PFSK-1 (cell line): Measurements from ENCODE around the gene OPA1.

Experiments used
- POLR2AphosphoS5 ChIP-seq: IDR thresholded peaks from 2 replicates; pipeline ENCODE4 v1.6.1; 2012; ENCODE audit warnings: low read depth, mild to moderate bottlenecking, control low read depth, low read length, moderate library complexity
- REST ChIP-seq, 2 experiments: IDR thresholded peaks; 2 replicates each; pipeline versions ENCODE4 v1.6.1 to v1.8.0; 2011 to 2012; ENCODE audit warnings: low read depth in 2 of 2, low read length in 2 of 2, control low read depth in 1 of 2, inconsistent platforms in 1 of 2, mild to moderate bottlenecking in 1 of 2, moderate library complexity in 1 of 2; ENCODE audit not compliant: insufficient read depth in 1 of 2

GRCh38 chr3:193656445-193656844, 63.4 kb downstream of the OPA1 start:
- no peak for TF ChIP-seq POLR2AphosphoS5
- TF ChIP-seq REST (IDR thresholded peaks at IDR 0.05; ENCODE audit: insufficient read depth in 1 of 2, low read depth in 2 of 2, low read length in 2 of 2): no peak
